Measurements from ENCODE around the gene ARHGEF6.
"Not testable (repeated sequence)": the region's sequence is repeated elsewhere in the genome, so short reads cannot be mapped to it uniquely, and the experiment has no call there.

The ARHGEF6 gene

GRCh38 chrX:136780763-136781162 is at the start of gene ARHGEF6:
TSS of gene ARHGEF6 (minus strand) at chrX:136780932. CDS start at chrX:136780882, 50 bp downstream.
- no peak for DNase-seq (ENCODE audit: low read depth)

GRCh38 chrX:136829413-136829812 is 48.7 kb upstream of the ARHGEF6 start:
- DNase-seq (ENCODE audit: low read depth): no peak

- DNase-seq (ENCODE audit: low read depth): no peak
Observed at GRCh38 chrX:136828830-136829229, 48.1 kb upstream of the ARHGEF6 start.

GRCh38 chrX:136827026-136827425 is 46.3 kb upstream of the ARHGEF6 start:
- DNase-seq (ENCODE audit: low read depth): no peak

- DNase-seq (ENCODE audit: low read depth): no peak
Observed at GRCh38 chrX:136825771-136826170, 45.0 kb upstream of the ARHGEF6 start.

- no peak for DNase-seq (ENCODE audit: low read depth)
Observed at GRCh38 chrX:136823175-136823574, 42.4 kb upstream of the ARHGEF6 start.

GRCh38 chrX:136822337-136823095 is 41.8 kb upstream of the ARHGEF6 start:
- DNase-seq (ENCODE audit: low read depth): no peak

GRCh38 chrX:136819756-136820155 is 39.0 kb upstream of the ARHGEF6 start:
- not testable (repeated sequence) for DNase-seq (ENCODE audit: low read depth)

- no peak for DNase-seq (ENCODE audit: low read depth)
Observed at GRCh38 chrX:136819031-136819703, 38.4 kb upstream of the ARHGEF6 start.

GRCh38 chrX:136816975-136817374 is 36.2 kb upstream of the ARHGEF6 start:
- DNase-seq (ENCODE audit: low read depth): no peak

GRCh38 chrX:136814847-136815750 is 34.4 kb upstream of the ARHGEF6 start:
- DNase-seq (ENCODE audit: low read depth): no peak

- DNase-seq (ENCODE audit: low read depth): no peak
Observed at GRCh38 chrX:136812286-136812685, 31.6 kb upstream of the ARHGEF6 start.

- no peak for DNase-seq (ENCODE audit: low read depth)
Observed at GRCh38 chrX:136810493-136810892, 29.8 kb upstream of the ARHGEF6 start.

GRCh38 chrX:136806891-136807410 is 26.2 kb upstream of the ARHGEF6 start:
- no peak for DNase-seq (ENCODE audit: low read depth)

- no peak for DNase-seq (ENCODE audit: low read depth)
Observed at GRCh38 chrX:136802515-136802914, 21.8 kb upstream of the ARHGEF6 start.

- DNase-seq (ENCODE audit: low read depth): no peak
Observed at GRCh38 chrX:136797787-136798186, 17.1 kb upstream of the ARHGEF6 start.

GRCh38 chrX:136795132-136795531 is 14.4 kb upstream of the ARHGEF6 start:
- DNase-seq (ENCODE audit: low read depth): not testable (repeated sequence)

- not testable (repeated sequence) for DNase-seq (ENCODE audit: low read depth)
Observed at GRCh38 chrX:136794660-136795059, 13.9 kb upstream of the ARHGEF6 start.

- DNase-seq (ENCODE audit: low read depth): no peak
Observed at GRCh38 chrX:136794080-136794479, 13.3 kb upstream of the ARHGEF6 start.

GRCh38 chrX:136789856-136790255 is 9.1 kb upstream of the ARHGEF6 start:
- no peak for DNase-seq (ENCODE audit: low read depth)

GRCh38 chrX:136784231-136784630 is 3.5 kb upstream of the ARHGEF6 start:
- no peak for DNase-seq (ENCODE audit: low read depth)

- DNase-seq (ENCODE audit: low read depth): no peak
Observed at GRCh38 chrX:136783159-136783558, 2.4 kb upstream of the ARHGEF6 start.
